ENCODE data around the gene MRPS15. TPM values are rescaled to one million over a fixed set of nuclear protein-coding genes. Genes with fewer than 3 reads are reported as not detected.
"Not testable (repeated sequence)": the region's sequence is repeated elsewhere in the genome, so short reads cannot be mapped to it uniquely, and the experiment has no call there.

MRPS15 gene
- total RNA-seq, 4 donors from 2014 or later, result 106 to 215 (median 160) TPM

GRCh38 chr1:36481091-36481490 is 16.9 kb upstream of the MRPS15 start:
- Histone ChIP-seq H3K36me3 (no peaks in the 10 kb centered on the region), H3K27ac (no peak overlapping the region), H3K4me1 (no peaks in the 10 kb centered on the region), H3K27me3 (no peaks in the 10 kb centered on the region), H3K9me3 (no peaks in the 10 kb centered on the region), H3K4me3 (no peak overlapping the region)
- DNase-seq (no peak), ATAC-seq (no peak)
- TF ChIP-seq POLR2A (IDR thresholded peaks at IDR 0.05) (no peak), CTCF (IDR thresholded peaks at IDR 0.05 in 4 of 5, conservative IDR thresholded peaks at IDR 0.05 in 1 of 5) (no peak)
- intact Hi-C loops (cut with DNase I; ENCODE audit: low total_unique reads), result no loop called here
- in situ Hi-C loops (cut with MboI; ENCODE audit: low sequenced_read_pairs in 4 of 4), result no loop called here

GRCh38 chr1:36480161-36480560 is 16.0 kb upstream of the MRPS15 start:
- ATAC-seq (no peak), DNase-seq (no peak)
- intact Hi-C loops (cut with DNase I; ENCODE audit: low total_unique reads) (no loop called here), in situ Hi-C loops (cut with MboI; ENCODE audit: low sequenced_read_pairs in 4 of 4) (no loop called here)
- Histone ChIP-seq H3K27ac (no peak overlapping the region), H3K4me1 (no peaks in the 10 kb centered on the region), H3K9me3 (no peaks in the 10 kb centered on the region), H3K27me3 (no peaks in the 10 kb centered on the region), H3K36me3 (no peaks in the 10 kb centered on the region), H3K4me3 (no peak overlapping the region)
- no peak for TF ChIP-seq CTCF (IDR thresholded peaks at IDR 0.05 in 4 of 5, conservative IDR thresholded peaks at IDR 0.05 in 1 of 5)
- TF ChIP-seq POLR2A (IDR thresholded peaks at IDR 0.05), result no peak

GRCh38 chr1:36479505-36480051 is 15.4 kb upstream of the MRPS15 start:
- no peak overlapping the region for H3K27ac ChIP-seq
- DNase-seq (no peak), ATAC-seq (no peak)
- H3K9me3 ChIP-seq, result no peaks in the 10 kb centered on the region
- intact Hi-C loops (cut with DNase I; ENCODE audit: low total_unique reads) (no loop called here), in situ Hi-C loops (cut with MboI; ENCODE audit: low sequenced_read_pairs in 4 of 4) (no loop called here)
- H3K27me3 ChIP-seq, result no peaks in the 10 kb centered on the region
- H3K4me3 ChIP-seq, result no peak overlapping the region
- H3K4me1 ChIP-seq, result no peaks in the 10 kb centered on the region
- no peak for TF ChIP-seq CTCF (IDR thresholded peaks at IDR 0.05 in 4 of 5, conservative IDR thresholded peaks at IDR 0.05 in 1 of 5)
- no peak for TF ChIP-seq POLR2A (IDR thresholded peaks at IDR 0.05)
- H3K36me3 ChIP-seq, result no peaks in the 10 kb centered on the region

- H3K9me3 ChIP-seq; H3K4me1 ChIP-seq; DNase-seq; ATAC-seq; H3K27me3 ChIP-seq; H3K27ac ChIP-seq; H3K4me3 ChIP-seq; in situ Hi-C loops (cut with MboI; ENCODE audit: low sequenced_read_pairs in 4 of 4); intact Hi-C loops (cut with DNase I; ENCODE audit: low total_unique reads); H3K36me3 ChIP-seq: not testable (repeated sequence)
Observed at GRCh38 chr1:36477615-36478014, 13.4 kb upstream of the MRPS15 start.

- H3K36me3 ChIP-seq, result no peaks in the 10 kb centered on the region
- H3K4me1 ChIP-seq, result no peaks in the 10 kb centered on the region
- H3K4me3 ChIP-seq, result no peak overlapping the region
- no peak overlapping the region for H3K27ac ChIP-seq
- H3K9me3 ChIP-seq, result no peaks in the 10 kb centered on the region
- intact Hi-C loops (cut with DNase I; ENCODE audit: low total_unique reads), result no loop called here
- in situ Hi-C loops (cut with MboI; ENCODE audit: low sequenced_read_pairs in 4 of 4), result no loop called here
- no peaks in the 10 kb centered on the region for H3K27me3 ChIP-seq
- ATAC-seq (no peak), DNase-seq (no peak)
- TF ChIP-seq POLR2A (IDR thresholded peaks at IDR 0.05), result no peak
- no peak for TF ChIP-seq CTCF (IDR thresholded peaks at IDR 0.05 in 4 of 5, conservative IDR thresholded peaks at IDR 0.05 in 1 of 5)
Observed at GRCh38 chr1:36476945-36477344, 12.8 kb upstream of the MRPS15 start.
